ENCODE data around the gene PRKCA.
A peak's percentile ranks its signal among the peaks of the same experiment; 100 is the strongest.

The PRKCA gene

GRCh38 chr17:66850692-66851091, 548.3 kb downstream of the PRKCA start:
- TF ChIP-seq CREB1 (IDR thresholded peaks at IDR 0.05; ENCODE audit: low read depth): no peak
- no peak for TF ChIP-seq RAD21 (IDR thresholded peaks at IDR 0.05; ENCODE audit: low read depth)
- no peak for TF ChIP-seq FOXM1 (IDR thresholded peaks at IDR 0.05; ENCODE audit: borderline replicate concordance, low read depth)

- TF ChIP-seq ZBTB7A (IDR thresholded peaks at IDR 0.05; ENCODE audit: low read depth): no peak
- TF ChIP-seq RAD21 (IDR thresholded peaks at IDR 0.05; ENCODE audit: low read depth): peak; percentile 54
Observed at GRCh38 chr17:66855204-66855603, 552.8 kb downstream of the PRKCA start.

- TF ChIP-seq CEBPB (IDR thresholded peaks at IDR 0.05): no peak
- TF ChIP-seq RAD21 (IDR thresholded peaks at IDR 0.05; ENCODE audit: low read depth): no peak
- no peak for TF ChIP-seq CREB1 (IDR thresholded peaks at IDR 0.05; ENCODE audit: low read depth)
- TF ChIP-seq USF1 (IDR thresholded peaks at IDR 0.05): no peak
- no peak for TF ChIP-seq EP300 (IDR thresholded peaks at IDR 0.05; ENCODE audit: borderline replicate concordance)
- TF ChIP-seq TAF1 (IDR thresholded peaks at IDR 0.05; ENCODE audit: low read depth): no peak
- TF ChIP-seq TEAD4 (IDR thresholded peaks at IDR 0.05): no peak
Observed at GRCh38 chr17:66858226-66859083, 556.0 kb downstream of the PRKCA start.

GRCh38 chr17:66859353-66859752, 556.9 kb downstream of the PRKCA start:
- TF ChIP-seq YY1 (IDR thresholded peaks at IDR 0.05; ENCODE audit: low read depth): no peak
- TF ChIP-seq MAX (IDR thresholded peaks at IDR 0.05): no peak
- TF ChIP-seq RAD21 (IDR thresholded peaks at IDR 0.05; ENCODE audit: low read depth): no peak
- TF ChIP-seq EGR1 (IDR thresholded peaks at IDR 0.05): no peak
- no peak for TF ChIP-seq NFIC (IDR thresholded peaks at IDR 0.05)

GRCh38 chr17:66860204-66860603, 557.8 kb downstream of the PRKCA start:
- TF ChIP-seq REST (IDR thresholded peaks at IDR 0.05; ENCODE audit: low read depth): no peak
